ENCODE measurements around the gene KIRREL3. TPM values are rescaled to one million over a fixed set of nuclear protein-coding genes. Genes with fewer than 3 reads are reported as not detected.

KIRREL3 gene
- total and polyA plus RNA-seq, 9 of the 15 experiments (the other 6 are each of a cell fraction or from before 2014, with no cell fraction given) = 0.04 to 0.10 TPM; not detected in 7

- in situ Hi-C loops (cut with MboI) = no loop called here
- Histone ChIP-seq H3K27me3 (ENCODE audit: control insufficient read depth in 2 of 2, insufficient read depth in 2 of 2, low read length in 2 of 2) (peaks cover 2 to 54% of the 10 kb centered on the region in 2 experiments), H3K9me1 (ENCODE audit: control insufficient read depth, insufficient read depth, low read length) (no peaks in the 10 kb centered on the region), H3K9me3 (replicated peaks; ENCODE audit: control insufficient read depth, insufficient read depth, low read depth, low read length) (no peaks in the 10 kb centered on the region), H3K36me3 (ENCODE audit: control insufficient read depth, insufficient read depth, low read length) (no peaks in the 10 kb centered on the region), H3K4me1 (replicated peaks in 1 of 2; ENCODE audit: control insufficient read depth in 2 of 2, insufficient read depth in 2 of 2, low read length in 2 of 2) (no peaks in the 10 kb centered on the region), H3K4me2 (ENCODE audit: insufficient read depth, low read length) (no peak overlapping the region), H4K20me1 (replicated peaks; ENCODE audit: control insufficient read depth, insufficient read depth, low read length) (0 out of 2 replicates have a peak, but pooled peaks cover 3% of the 10 kb centered on the region), H3K79me2 (ENCODE audit: control insufficient read depth, insufficient read depth, low read length) (no peaks in the 10 kb centered on the region), H3K9ac (ENCODE audit: insufficient read depth in 1 of 2, low read depth in 2 of 2, low read length in 2 of 2) (no peak overlapping the region), H3K4me3 (no peak overlapping the region), H2AFZ (ENCODE audit: low read depth, low read length) (no peak overlapping the region), H3K27ac (ENCODE audit: extremely low read depth, low read depth, low read length) (no peak overlapping the region)
- no peak for DNase-seq (ENCODE audit: extremely low read depth in 1 of 4, low spot score in 3 of 4)
- 0% methylated on average over 8 of the region's 8 CpGs for WGBS (ENCODE audit: insufficient coverage, low coverage, missing lambda C conversion rate)
- TF ChIP-seq AFF4 (CRISPR knock-in tag; IDR thresholded peaks at IDR 0.05) (no peak), ZFP30 (CRISPR knock-in tag; IDR thresholded peaks at IDR 0.05; ENCODE audit: borderline replicate concordance) (no peak), BCOR (IDR thresholded peaks at IDR 0.05) (no peak), ZNF384 (IDR thresholded peaks at IDR 0.05; ENCODE audit: low read depth, low read length) (no peak), ZNF699 (CRISPR knock-in tag; IDR thresholded peaks at IDR 0.05; ENCODE audit: insufficient replicate concordance) (no peak), RBM39 (optimal IDR thresholded peaks at IDR 0.05; ENCODE audit: low read depth, low read length) (no peak), SMARCA5 (IDR thresholded peaks at IDR 0.05) (no peak), RBM25 (IDR thresholded peaks at IDR 0.05; ENCODE audit: low read depth, low read length, severe bottlenecking) (no peak)
- FAIRE-seq = no peak
- POLR2A ChIA-PET = interaction anchor here (0.5 to 1.6 kb wide), 3 partner anchors 11 to 560 kb away, joined by 3 read pairs; no protein-coding TSS in a partner anchor
- intact Hi-C loops (cut with micrococcal nuclease) = no loop called here
- no TSS peak for BruUV-seq (replicated peaks)
- no peak for ATAC-seq
- CTCF ChIA-PET (ENCODE audit: low intra/inter-chr PET ratio) = no interaction called here
These were observed 488.3 kb downstream of the KIRREL3 start for GRCh38 chr11:126512251-126512650.

Data from K562 (cell line).